ENCODE data around the gene CELSR3.

CELSR3 gene, protein sequence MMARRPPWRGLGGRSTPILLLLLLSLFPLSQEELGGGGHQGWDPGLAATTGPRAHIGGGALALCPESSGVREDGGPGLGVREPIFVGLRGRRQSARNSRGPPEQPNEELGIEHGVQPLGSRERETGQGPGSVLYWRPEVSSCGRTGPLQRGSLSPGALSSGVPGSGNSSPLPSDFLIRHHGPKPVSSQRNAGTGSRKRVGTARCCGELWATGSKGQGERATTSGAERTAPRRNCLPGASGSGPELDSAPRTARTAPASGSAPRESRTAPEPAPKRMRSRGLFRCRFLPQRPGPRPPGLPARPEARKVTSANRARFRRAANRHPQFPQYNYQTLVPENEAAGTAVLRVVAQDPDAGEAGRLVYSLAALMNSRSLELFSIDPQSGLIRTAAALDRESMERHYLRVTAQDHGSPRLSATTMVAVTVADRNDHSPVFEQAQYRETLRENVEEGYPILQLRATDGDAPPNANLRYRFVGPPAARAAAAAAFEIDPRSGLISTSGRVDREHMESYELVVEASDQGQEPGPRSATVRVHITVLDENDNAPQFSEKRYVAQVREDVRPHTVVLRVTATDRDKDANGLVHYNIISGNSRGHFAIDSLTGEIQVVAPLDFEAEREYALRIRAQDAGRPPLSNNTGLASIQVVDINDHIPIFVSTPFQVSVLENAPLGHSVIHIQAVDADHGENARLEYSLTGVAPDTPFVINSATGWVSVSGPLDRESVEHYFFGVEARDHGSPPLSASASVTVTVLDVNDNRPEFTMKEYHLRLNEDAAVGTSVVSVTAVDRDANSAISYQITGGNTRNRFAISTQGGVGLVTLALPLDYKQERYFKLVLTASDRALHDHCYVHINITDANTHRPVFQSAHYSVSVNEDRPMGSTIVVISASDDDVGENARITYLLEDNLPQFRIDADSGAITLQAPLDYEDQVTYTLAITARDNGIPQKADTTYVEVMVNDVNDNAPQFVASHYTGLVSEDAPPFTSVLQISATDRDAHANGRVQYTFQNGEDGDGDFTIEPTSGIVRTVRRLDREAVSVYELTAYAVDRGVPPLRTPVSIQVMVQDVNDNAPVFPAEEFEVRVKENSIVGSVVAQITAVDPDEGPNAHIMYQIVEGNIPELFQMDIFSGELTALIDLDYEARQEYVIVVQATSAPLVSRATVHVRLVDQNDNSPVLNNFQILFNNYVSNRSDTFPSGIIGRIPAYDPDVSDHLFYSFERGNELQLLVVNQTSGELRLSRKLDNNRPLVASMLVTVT (N-terminal part only)

DNA sequence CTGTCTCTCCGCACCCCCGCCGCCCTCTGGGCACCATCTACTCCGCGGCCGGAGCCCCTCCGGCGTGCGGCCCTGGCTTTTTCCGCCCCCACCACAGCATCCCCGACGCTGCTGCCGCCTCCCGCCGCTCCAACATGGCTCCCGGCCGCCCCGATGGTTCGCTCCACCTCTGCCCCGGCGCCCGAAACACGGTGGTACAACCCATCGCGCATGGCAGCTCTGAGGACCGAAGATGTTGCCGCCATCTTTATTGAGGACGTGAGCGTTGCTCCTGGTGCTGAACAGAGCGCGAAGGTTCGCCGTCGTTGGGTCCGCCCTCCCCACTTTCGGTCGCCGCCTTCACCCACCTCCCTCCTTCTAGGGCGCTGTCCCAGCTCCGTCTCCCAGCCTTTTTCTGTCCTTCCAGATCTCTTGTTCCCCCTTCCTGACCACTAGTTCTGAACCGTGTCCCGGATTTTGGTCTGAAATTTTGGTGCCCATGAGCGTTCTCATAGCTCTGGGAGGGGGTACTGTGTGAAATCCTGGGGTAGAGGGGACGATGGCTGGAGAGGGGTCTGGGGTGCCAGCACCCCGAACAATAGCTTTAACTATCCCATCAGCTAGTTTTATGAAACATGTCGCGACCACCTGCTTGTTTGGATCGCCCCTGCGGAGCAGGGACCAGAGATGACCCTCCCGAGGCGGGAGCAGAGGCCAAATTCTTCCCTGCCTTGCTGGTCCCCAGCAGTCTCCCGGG, at the start of gene CELSR3:
TSS of gene CELSR3 (minus strand) at position 134 of the 736 bp plus-strand sequence. CDS start 252 bp downstream, outside the sequence.
- peak within 1 kb of the TSS; percentile 72 for H3K4me3 ChIP-seq (ENCODE audit: low read length)
- peak; percentile 91 for DNase-seq (ENCODE audit: low read depth)
- no peak for TF ChIP-seq CTCF (conservative IDR thresholded peaks at IDR 0.05; ENCODE audit: low read length)

- no peak for TF ChIP-seq CTCF (conservative IDR thresholded peaks at IDR 0.05; ENCODE audit: low read length)
- H3K4me3 ChIP-seq (ENCODE audit: low read length): no peak overlapping the region
- DNase-seq (ENCODE audit: low read depth): no peak
Measured at GRCh38 chr3:48711727-48712126, 49.0 kb upstream of the CELSR3 start.

- DNase-seq (ENCODE audit: low read depth): peak; percentile 32
- H3K4me3 ChIP-seq (ENCODE audit: low read length): no peak overlapping the region
- no peak for TF ChIP-seq CTCF (conservative IDR thresholded peaks at IDR 0.05; ENCODE audit: low read length)
Measured at GRCh38 chr3:48709051-48709461, 46.4 kb upstream of the CELSR3 start.

DNA sequence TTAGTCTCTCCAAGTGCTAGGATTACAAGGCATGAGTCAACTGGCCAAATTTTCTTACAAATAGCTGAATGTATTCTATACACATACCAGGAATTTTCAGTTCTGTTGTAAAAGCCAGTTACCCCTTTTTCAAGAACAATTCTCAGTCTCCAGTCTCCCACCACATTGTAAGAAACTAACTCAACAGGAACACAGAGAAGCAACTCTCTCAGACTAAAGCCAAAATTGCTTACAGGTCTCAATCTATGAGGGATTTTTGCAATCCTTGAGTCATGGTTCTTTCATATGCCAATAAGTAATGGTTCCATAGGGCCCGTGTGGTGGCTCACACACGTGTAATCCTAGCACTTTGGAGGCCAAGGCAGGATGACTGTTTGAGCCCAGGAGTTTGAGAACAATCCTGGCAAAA, 45.8 kb upstream of the CELSR3 start:
- no peak for TF ChIP-seq CTCF (conservative IDR thresholded peaks at IDR 0.05; ENCODE audit: low read length)
- DNase-seq (ENCODE audit: low read depth): peak; percentile 68
- H3K4me3 ChIP-seq (ENCODE audit: low read length): no peak overlapping the region

DNA sequence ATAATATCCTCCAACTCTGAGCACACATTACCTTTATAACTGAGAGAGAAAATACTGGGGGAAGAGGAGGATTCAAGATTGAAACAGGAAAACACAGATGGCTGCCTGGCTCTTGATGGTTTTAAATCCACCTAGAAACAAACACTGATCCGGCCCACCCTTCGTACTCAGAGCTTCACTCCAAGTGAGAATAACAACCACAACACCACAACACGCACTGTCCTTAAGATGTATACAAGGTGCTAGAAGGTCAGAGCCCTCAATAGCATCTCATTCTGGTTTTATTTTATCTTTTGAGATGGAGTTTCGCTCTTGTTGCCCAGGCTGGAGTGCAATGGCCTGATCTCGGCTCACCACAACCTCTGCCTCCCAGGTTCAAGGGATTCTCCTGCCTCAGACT, 44.5 kb upstream of the CELSR3 start:
- H3K4me3 ChIP-seq (ENCODE audit: low read length): no peak overlapping the region
- DNase-seq (ENCODE audit: low read depth): no peak
- TF ChIP-seq CTCF (conservative IDR thresholded peaks at IDR 0.05; ENCODE audit: low read length): no peak

DNA sequence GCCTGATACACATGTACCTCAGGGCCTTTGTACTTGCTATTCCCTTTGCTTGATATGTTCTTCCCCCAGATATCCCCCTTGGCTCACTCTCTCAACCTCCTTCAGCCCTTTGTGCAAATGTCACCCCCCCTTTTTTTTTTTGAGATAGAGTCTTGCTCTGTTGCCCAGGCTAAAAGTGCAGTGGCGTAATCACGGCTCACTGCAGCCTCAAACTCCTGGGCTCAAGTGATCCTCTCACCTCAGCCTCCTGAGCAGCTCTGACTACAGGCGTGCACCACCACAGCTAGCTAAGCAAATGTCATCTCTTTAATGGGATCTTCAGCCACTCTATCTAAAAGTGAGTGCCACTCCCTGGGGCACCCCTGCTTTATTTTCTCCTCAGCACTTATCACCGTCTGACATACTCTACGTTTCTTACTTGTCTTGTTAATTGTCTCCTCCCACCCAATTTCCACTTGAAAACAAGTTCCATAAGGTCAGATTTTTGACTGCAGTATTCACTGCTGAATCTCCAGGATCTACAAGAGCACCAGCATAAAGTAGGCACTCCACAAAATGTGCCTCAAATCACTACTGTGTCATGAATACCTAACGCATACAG, 39.7 kb upstream of the CELSR3 start:
- TF ChIP-seq CTCF (conservative IDR thresholded peaks at IDR 0.05; ENCODE audit: low read length): no peak
- H3K4me3 ChIP-seq (ENCODE audit: low read length): no peak overlapping the region

More for the DNA sequence above, 39.7 kb upstream of the CELSR3 start:
- DNase-seq (ENCODE audit: low read depth): no peak

Data from AG10803 (cell line).